Panc1 (cell line): Measurements from ENCODE around the gene GRIK5. TPM values are rescaled to one million over a fixed set of nuclear protein-coding genes. Genes with fewer than 3 reads are reported as not detected.

Experiments
- ATAC-seq: fragments of 200-7000 bp; cut with Tn5 transposase; 2 replicates; pipeline ENCODE4 v1.9.1; 2020; ENCODE audit warnings: mild to moderate bottlenecking, moderate library complexity
- BruUV-seq: library from RNA; stranded (reverse); fragments of 400-500 nt; replicated peaks from 2 replicates; lab custom pipeline; 2021; lab: Mats Ljungman, UMichigan
- CTCF ChIA-PET: fragments of 300-600 bp; sonication (Branson Sonifier 250); formaldehyde crosslinking; loops from one replicate; lab custom pipeline; 2022; ENCODE audit warnings: antibody characterized with exemption; lab: Charles Lee
- POLR2A ChIA-PET: fragments of 300-600 bp; sonication (Branson Sonifier 250); formaldehyde crosslinking; loops from one replicate; lab custom pipeline; 2022; ENCODE audit warnings: antibody characterized with exemption; lab: Charles Lee
- DNase-seq: peaks from one replicate; pipeline ENCODE4 v3.0.0-alpha.2; 2010; ENCODE audit warnings: low read depth, low spot score
- H3K27ac ChIP-seq: 2 replicates; pipeline ENCODE4 v1.5.1; 2011; ENCODE audit warnings: mild to moderate bottlenecking, low read length, inconsistent platforms
- H3K27me3 ChIP-seq: fragments of 200-500 bp; sonication (Bioruptor generic); 2 replicates; pipeline ENCODE4 v1.6.0; 2014; ENCODE audit warnings: low read length, inconsistent platforms; ENCODE audit not compliant: control insufficient read depth, insufficient read depth
- H3K36me3 ChIP-seq: fragments of 200-500 bp; sonication (Bioruptor generic); 2 replicates; pipeline ENCODE4 v1.5.1; 2014; ENCODE audit warnings: inconsistent platforms, mild to moderate bottlenecking, low read length, moderate library complexity; ENCODE audit not compliant: control insufficient read depth, insufficient read depth
- H3K4me1 ChIP-seq: 2 replicates; pipeline ENCODE4 v1.5.1; 2011; ENCODE audit warnings: inconsistent platforms, mild to moderate bottlenecking, low read length, moderate library complexity; ENCODE audit not compliant: control insufficient read depth, insufficient read depth
- H3K4me3 ChIP-seq, 2 experiments: 2 replicates each; pipeline ENCODE4 v1.5.1; 2011 to 2012; ENCODE audit warnings: low read depth in 2 of 2, low read length in 2 of 2, mild to moderate bottlenecking in 2 of 2, inconsistent platforms in 1 of 2, moderate library complexity in 1 of 2
- H3K9me3 ChIP-seq: fragments of 200-500 bp; sonication (Bioruptor generic); 2 replicates; pipeline ENCODE4 v1.5.1; 2014; ENCODE audit warnings: low read depth, mild to moderate bottlenecking, inconsistent platforms, low read length, moderate library complexity; ENCODE audit not compliant: control insufficient read depth, insufficient read depth
- POLR2AphosphoS5 ChIP-seq: IDR thresholded peaks from 2 replicates; pipeline ENCODE4 v1.6.1; 2012; ENCODE audit warnings: mild to moderate bottlenecking, low read depth, low read length, moderate library complexity
- REST ChIP-seq, 2 experiments: IDR thresholded peaks; 2 replicates each; pipeline ENCODE4 v1.6.1; 2011 to 2012; ENCODE audit warnings: low read depth in 2 of 2, control low read depth in 1 of 2, low read length in 1 of 2, mild to moderate bottlenecking in 1 of 2, moderate library complexity in 1 of 2; ENCODE audit not compliant: insufficient read depth in 1 of 2
- SIN3A ChIP-seq: IDR thresholded peaks from 2 replicates; pipeline ENCODE4 v1.6.1; 2012; ENCODE audit warnings: low read depth, mild to moderate bottlenecking, low read length, moderate library complexity, borderline replicate concordance; ENCODE audit not compliant: insufficient read depth
- TCF7L2 ChIP-seq: IDR thresholded peaks from 2 replicates; pipeline ENCODE4 v1.6.1; 2011; ENCODE audit warnings: mild to moderate bottlenecking, low read depth, low read length, inconsistent platforms
- in situ Hi-C: cut with HindIII; loops from 2 replicates; pipeline ENCODE4 v1.10.0; 2016; ENCODE audit warnings: low sequenced_read_pairs, low pct_unique_long_range_greater_than_20kb
- intact Hi-C: fragments of 100-400 bp; cut with micrococcal nuclease; formaldehyde crosslinking; loops from one replicate; pipeline ENCODE4 v1.10.0; 2022; ENCODE audit not compliant: unreplicated experiment
- total RNA-seq: library from RNA; stranded (reverse); gene quantifications from one replicate; pipeline ENCODE4 v1.2.1, GENCODE V29; 2021; ENCODE audit not compliant: unreplicated experiment
- TF ChIP-seq, protein P1 (sequence below): fragments of 450-650 bp; IDR thresholded peaks from 2 replicates; pipeline ENCODE4 v1.5.1; 2017; ENCODE audit warnings: mild to moderate bottlenecking

The GRIK5 gene
- total RNA-seq, 1 experiment from 2014 or later, result 0.62 TPM

DNA sequence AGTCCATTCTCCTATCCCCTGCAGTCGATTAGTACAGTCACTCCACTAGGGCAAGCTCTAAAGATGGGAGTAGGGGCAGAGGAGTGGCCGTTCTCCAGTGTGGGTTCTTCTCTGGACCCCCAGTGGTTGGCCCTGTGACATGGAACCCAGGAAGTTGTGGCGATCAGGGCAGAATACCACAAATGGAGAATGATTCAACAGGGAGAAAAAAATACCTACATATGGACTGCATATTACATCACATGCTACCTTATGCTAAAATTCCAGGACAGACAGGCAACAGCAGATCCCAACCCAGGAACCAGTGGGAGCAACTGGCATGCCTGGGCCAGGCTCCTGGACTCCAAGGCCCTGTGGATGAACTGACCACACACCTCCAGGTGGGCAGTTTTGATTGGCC is 41.8 kb upstream of the GRIK5 start:
- no peak overlapping the region for H3K4me3 ChIP-seq
- CTCF ChIA-PET, result interaction anchor here (0.6 kb wide), 1 partner anchor 226 kb away, joined by 3 read pairs; no protein-coding TSS in a partner anchor
- POLR2A ChIA-PET, result no interaction called here
- ATAC-seq, result no peak
- no peaks in the 10 kb centered on the region for H3K9me3 ChIP-seq
- intact Hi-C loops (no loop called here), in situ Hi-C loops (no loop called here)
- no TSS peak for BruUV-seq
- H3K27me3 ChIP-seq, result no peaks in the 10 kb centered on the region
- no peak for DNase-seq
- H3K36me3 ChIP-seq, result no peaks in the 10 kb centered on the region
- H3K4me1 ChIP-seq, result peaks cover 9% of the 10 kb centered on the region
- no peak overlapping the region for H3K27ac ChIP-seq
- TF ChIP-seq TCF7L2, result no peak

DNA sequence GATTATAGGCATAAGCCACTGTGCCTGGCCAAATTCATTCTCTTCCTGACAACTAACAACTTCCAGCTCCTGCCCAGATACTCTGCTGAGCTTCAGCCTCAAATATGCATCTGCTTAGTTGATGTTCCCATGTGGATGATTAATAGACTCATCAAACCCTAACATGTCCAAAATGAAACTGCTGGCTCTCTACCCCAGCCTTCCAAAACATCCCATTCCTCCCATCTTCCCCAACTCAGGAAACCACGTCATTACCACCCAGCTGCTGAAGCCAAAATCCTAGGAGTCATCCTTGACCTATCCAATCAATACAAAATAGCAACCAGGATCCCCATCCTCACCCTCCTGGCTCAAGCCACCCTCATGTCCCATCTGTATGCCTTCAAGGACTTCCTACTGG is 41.4 kb upstream of the GRIK5 start:
- ATAC-seq, result no peak
- CTCF ChIA-PET, result interaction anchor here (0.6 kb wide), 1 partner anchor 225 kb away, joined by 3 read pairs; no protein-coding TSS in a partner anchor
- in situ Hi-C loops, result no loop called here

More for the DNA sequence above, 41.4 kb upstream of the GRIK5 start:
- no peaks in the 10 kb centered on the region for H3K36me3 ChIP-seq
- no peak for DNase-seq
- POLR2A ChIA-PET, result no interaction called here
- BruUV-seq, result no TSS peak
- no peak overlapping the region for H3K4me3 ChIP-seq
- intact Hi-C loops, result no loop called here
- H3K9me3 ChIP-seq, result no peaks in the 10 kb centered on the region
- no peak overlapping the region for H3K27ac ChIP-seq
- no peak for TF ChIP-seq POLR2AphosphoS5
- TF ChIP-seq, protein P1, sequence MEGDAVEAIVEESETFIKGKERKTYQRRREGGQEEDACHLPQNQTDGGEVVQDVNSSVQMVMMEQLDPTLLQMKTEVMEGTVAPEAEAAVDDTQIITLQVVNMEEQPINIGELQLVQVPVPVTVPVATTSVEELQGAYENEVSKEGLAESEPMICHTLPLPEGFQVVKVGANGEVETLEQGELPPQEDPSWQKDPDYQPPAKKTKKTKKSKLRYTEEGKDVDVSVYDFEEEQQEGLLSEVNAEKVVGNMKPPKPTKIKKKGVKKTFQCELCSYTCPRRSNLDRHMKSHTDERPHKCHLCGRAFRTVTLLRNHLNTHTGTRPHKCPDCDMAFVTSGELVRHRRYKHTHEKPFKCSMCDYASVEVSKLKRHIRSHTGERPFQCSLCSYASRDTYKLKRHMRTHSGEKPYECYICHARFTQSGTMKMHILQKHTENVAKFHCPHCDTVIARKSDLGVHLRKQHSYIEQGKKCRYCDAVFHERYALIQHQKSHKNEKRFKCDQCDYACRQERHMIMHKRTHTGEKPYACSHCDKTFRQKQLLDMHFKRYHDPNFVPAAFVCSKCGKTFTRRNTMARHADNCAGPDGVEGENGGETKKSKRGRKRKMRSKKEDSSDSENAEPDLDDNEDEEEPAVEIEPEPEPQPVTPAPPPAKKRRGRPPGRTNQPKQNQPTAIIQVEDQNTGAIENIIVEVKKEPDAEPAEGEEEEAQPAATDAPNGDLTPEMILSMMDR, result no peak
- TF ChIP-seq SIN3A, result no peak
- no peak for TF ChIP-seq TCF7L2
- TF ChIP-seq REST (IDR thresholded peaks at IDR 0.05; ENCODE audit: insufficient read depth in 1 of 2, low read depth in 2 of 2, low read length in 1 of 2), result no peak
- H3K27me3 ChIP-seq, result no peaks in the 10 kb centered on the region
- peaks cover 9% of the 10 kb centered on the region for H3K4me1 ChIP-seq
